ENCODE data around the gene MBOAT2.

MBOAT2 gene

GRCh38 chr2:9018109-9018508 is 14.6 kb upstream of the MBOAT2 start:
- DNase-seq (ENCODE audit: low read depth in 2 of 2): no peak

GRCh38 chr2:9017411-9017810 is 13.9 kb upstream of the MBOAT2 start:
- no peak for DNase-seq (ENCODE audit: low read depth in 2 of 2)

DNA sequence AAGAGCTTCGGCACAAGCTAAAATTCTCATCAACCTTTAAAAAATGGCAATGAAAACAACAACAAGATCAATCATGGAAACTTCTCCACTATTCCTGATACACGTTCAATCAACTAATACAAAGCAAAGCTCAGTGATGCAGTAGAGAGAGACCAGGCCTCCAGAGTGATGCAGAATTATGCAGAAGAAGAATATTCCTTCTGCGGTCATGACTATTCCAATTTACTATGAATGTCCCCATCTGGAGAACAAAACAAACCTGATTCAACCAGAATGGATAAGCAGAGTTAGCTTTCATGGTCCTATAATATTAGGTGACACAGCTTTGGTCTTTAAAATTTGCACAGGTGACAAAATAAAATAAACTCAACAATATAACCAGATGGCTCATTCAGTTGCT is 12.5 kb upstream of the MBOAT2 start:
- no peak for DNase-seq (ENCODE audit: low read depth in 2 of 2)

DNA sequence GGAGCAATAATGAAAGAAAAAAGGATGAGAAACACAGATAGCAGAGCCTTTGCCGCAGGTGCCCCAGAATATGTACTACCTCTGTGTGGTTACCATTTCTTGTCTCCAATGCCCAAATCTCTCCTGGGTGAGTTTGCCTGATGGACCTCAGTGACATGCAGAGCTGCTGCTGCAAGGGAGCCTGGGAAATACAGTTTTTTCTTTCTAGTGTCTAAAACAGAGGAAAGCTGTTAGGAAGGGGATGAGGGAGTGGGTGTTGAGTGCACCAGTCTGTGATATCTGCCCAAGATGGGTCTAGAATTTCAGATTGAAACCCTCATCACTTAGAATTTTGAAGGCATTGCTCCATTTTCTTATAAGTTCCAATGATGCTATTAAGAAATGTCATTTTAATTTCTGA is 9.9 kb upstream of the MBOAT2 start:
- DNase-seq (ENCODE audit: low read depth in 2 of 2): no peak

DNA sequence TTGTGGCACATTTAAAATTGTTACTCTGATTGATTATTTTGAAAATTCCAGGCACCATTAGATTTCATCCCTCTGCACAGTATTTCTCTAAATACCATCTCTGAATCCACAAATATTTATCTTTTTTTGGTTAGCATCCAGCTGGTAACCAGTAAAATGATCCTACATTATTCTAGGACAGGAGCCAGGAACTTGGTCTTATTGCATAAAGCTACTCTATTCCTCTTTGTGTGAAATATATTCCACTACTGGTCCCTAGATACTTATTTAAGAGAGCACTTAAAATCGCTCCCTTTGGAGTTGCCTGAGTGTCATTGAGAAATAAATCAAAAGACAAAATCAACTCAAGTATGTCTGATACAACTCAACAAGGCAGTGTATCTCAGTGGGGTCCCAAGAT is 7.4 kb upstream of the MBOAT2 start:
- DNase-seq (ENCODE audit: low read depth in 2 of 2): peak; percentile 83 to 86

DNA sequence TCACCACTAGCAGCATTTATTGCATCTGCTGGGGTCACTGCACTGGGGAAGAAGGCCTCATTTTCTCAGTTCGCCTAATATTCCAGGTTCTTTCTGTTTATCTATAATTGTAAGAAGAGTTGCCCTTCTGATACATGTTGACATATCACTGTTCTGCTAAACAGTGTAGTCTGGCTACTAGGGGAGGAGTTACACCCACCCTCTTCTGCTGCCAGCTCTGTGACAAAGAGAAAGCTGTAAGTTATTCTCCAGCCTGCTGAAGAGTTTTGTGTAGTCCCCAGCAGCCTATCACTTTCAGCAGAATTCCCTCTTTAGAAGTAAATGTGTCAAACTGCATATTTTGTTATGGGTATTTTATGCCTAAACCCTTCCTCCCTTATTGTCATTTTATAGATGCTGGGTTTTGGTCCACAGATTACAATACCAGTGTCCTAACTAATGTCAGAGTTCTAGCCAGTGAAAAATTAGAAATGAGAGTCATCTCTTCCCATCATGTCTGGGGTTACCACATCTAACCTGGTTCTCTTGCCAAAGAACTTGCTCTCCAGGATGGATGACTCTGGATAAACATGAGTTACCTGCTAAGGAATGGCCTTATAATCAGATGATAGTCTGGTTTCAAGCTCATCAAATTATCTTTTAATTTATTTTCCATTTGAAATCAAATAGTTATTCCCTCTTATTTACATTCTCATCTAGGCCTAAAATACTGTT is 5.6 kb upstream of the MBOAT2 start:
- no peak for DNase-seq (ENCODE audit: low read depth in 2 of 2)

- no peak for DNase-seq (ENCODE audit: low read depth in 2 of 2)
Measured at GRCh38 chr2:9006368-9006767, 2.9 kb upstream of the MBOAT2 start.

DNA sequence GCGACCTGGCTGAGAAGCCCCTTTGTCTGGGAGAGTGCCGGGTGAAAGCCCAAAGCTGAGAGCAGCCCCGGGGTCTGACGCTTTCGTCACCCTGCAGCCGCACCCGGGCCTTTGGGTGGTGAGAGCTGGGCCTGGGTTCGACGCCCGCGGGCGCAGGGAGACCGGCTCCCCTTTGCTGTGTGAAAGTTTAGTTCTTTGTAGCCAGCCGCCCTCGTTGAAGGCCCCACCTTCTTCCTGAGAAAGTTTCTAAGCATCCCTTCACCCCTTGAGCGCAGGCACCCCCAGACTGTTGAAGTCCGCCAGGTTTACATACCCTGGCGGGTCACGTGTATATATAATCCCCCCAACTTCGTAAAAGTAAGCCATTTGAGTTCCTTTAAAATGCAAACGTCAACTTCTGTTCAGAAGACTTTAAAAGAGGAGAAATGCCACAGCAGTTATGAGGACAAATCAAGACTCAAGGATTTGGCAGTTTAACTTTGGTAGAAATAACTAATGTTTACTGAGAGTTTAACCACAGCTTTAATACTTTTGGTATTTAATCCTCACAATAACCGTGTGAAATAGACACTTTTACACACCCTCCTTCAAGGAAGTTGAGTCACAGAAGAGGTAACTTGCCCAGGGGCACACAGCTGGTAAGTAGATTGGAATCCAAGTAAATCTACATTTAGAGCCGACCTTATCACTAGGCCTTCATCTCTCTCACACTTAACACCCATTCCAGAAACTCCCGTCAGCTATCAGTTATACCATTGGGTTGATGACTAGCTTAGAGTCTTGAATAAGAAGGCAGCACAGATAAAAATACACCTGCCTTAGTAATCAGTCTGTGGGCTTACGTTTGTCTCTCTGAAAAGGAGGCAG is 1.1 kb upstream of the MBOAT2 start:
- no peak for DNase-seq (ENCODE audit: low read depth in 2 of 2)

DNA sequence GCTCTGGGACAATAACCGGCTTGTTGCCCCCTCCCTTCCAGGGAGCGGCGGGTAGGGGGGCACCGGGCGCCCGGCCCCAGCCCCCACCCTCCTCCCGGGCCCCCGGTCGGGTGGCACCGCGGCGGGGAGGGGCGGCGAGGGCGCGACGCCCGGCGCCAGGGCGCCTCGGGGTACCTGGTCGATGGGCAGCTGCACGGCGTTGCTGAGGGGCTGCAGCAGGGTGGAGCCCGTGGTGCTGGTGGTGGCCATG is 193 bp downstream of the MBOAT2 start:
- DNase-seq (ENCODE audit: low read depth in 2 of 2): no peak

DNA sequence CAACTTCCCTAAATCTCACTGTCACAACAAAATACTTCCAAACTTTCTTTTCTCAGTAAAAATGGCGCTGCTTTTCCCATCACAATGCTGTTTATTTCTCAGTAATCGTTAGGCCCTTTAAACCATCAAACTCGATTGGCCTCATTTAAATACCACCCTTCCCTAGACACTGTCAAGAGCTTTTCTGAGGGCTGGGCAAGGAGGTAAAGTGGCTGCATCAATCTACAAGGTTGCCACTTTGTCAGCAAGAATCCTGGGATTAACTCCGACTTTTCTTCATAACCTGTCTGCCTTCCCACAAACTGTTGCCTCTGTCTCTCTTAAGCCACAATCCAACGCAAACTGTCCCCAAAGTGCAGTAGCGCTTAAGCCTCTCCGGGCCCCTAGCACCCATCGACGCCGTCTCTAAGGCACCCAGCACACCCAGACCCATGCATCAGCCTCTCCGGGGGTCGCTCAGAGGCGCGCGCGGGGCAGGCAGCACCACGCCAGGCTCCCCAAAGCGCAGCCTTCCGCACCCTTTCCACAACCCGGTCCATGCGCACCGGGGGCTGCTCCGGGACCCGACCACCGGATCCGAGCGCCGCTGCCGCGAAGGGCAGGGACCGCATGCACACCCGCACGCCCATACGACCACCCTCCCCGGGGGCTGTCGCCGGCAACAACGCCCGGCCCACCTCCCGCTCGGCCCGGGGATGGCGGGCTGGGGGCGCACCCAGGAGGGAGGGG is 683 bp downstream of the MBOAT2 start:
- no peak for DNase-seq (ENCODE audit: low read depth in 2 of 2)

DNA sequence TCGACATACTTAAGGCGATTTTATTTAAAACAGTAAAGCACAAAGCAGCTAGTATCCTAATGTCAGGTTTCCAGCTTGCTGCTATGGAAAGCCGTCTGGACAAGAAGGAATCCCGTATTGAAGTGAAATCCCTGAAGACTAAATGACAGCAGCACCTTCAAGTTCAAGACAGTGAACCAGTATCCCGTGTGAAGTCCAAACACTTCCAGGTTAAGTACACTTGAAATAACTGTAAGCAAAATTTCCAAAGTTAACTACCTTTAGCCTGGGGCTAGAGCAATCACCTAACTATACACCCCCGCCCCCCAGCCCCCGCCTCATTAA is 1.2 kb downstream of the MBOAT2 start:
- DNase-seq (ENCODE audit: low read depth in 2 of 2): no peak

DNA sequence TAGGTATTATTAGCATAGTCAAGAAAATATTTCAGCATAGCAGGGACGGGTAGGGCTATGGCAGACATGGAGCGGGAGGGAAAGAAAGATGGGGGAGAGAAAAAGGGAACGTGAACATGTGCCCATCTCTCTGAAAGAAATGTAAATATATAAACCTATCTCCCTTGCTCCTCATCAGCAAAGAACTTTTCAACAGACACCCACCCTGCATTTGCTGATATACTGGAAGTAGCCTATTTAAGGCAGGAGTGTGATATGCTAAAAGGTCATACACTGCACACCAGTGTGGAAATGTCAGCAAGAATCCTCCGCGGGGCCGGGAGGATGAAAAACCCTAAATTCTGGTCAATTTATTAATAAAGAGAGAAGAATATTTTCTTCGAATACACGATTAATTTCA is 1.7 kb downstream of the MBOAT2 start:
- DNase-seq (ENCODE audit: low read depth in 2 of 2): no peak

DNA sequence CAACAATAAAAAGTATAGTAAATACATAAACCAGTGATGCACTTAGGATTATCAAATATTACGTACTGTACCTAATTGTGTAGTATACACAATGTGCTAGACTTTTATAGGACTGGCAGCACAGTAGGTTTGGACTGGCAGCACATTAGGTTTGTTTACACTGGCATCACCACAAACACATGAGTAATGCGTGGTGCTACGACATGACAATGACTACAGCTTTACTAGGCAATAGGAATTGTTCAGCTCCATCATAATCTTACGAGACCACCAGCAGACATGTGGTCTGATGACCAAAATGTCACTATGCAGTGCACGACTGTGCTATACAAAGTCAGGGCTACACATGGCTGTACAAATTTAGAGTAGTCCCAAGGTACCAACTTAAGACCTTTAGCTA is 2.3 kb downstream of the MBOAT2 start:
- no peak for DNase-seq (ENCODE audit: low read depth in 2 of 2)

DNA sequence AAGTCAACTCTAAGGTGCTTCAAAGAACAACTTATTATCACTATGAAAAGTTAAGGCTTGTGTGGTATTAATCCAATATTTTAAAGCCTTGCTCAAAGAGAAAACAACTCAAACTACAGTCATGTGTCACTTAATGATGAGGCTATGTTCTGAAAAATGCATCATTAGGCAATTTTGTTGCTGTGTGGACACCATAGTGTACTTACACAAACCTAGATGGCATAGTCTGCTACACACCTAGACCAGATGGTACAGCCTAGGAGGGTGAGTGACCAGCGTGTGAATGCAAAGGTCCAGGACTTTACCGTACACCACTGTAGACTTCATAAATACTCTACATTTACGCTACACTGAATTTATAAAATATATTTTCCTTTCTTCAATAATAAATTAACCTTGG is 3.0 kb downstream of the MBOAT2 start:
- no peak for DNase-seq (ENCODE audit: low read depth in 2 of 2)

DNA sequence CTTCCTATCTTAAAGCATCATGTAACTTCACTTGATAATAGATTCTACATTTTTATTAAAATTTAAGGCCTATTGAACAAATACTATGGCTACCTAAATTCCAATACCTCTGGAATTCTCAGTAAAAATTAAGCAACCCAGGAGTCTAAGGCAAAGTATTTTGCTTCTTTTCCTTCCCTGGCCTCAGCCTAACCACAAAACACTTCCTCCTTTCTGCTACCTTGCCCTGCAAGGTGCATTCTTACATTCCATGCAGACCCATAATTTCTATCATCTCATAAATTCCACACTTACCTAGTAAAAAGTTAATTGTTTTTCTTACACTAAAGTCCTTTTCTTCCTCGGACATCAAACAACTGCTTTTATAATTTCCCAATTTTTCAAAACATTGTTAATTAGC is 3.7 kb downstream of the MBOAT2 start:
- no peak for DNase-seq (ENCODE audit: low read depth in 2 of 2)

GRCh38 chr2:8999102-8999446 is 4.4 kb downstream of the MBOAT2 start:
- DNase-seq (ENCODE audit: low read depth in 2 of 2): no peak

GRCh38 chr2:8998418-8999101 is 4.9 kb downstream of the MBOAT2 start:
- no peak for DNase-seq (ENCODE audit: low read depth in 2 of 2)

DNA sequence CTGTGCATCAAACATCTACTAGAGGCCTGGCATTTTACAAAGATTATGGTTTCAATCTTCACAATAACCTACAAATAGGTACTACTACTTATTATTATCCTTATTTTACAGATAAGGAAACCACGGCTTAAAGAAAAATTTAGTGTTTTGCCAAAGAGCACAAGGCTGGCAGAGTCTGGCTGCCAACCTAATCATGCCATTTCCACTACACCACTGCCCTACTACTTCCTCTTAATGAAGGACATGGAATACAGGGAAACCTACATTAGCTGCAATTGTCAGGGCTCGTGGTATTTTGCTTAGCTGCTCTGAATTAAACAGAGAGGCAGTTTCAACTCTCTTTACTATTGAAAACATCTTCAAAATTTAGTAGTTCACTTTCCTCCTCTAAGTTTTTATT is 5.9 kb downstream of the MBOAT2 start:
- no peak for DNase-seq (ENCODE audit: low read depth in 2 of 2)

GRCh38 chr2:8997108-8997507 is 6.4 kb downstream of the MBOAT2 start:
- DNase-seq (ENCODE audit: low read depth in 2 of 2): no peak

DNA sequence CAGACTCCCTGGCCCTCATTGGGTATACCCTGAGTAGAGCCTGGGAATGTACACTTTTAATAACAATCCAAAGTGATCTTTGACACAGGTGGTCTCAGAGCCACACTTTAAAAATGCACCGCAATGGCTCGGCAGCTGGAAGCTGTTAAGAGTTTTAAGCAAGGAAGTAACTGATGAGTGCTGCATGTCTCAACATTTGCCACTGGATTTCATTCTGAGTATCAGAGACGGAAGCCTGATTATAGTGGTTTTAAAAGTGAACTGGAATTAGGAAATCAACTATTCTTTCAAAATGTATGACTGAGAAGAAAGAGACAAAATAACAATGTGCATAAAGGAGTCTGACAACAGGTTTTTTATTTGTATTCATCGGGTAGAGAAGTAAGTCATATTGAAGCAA is 7.5 kb downstream of the MBOAT2 start:
- DNase-seq (ENCODE audit: low read depth in 2 of 2): no peak

- DNase-seq (ENCODE audit: low read depth in 2 of 2): no peak
Measured at GRCh38 chr2:8994386-8994785, 9.1 kb downstream of the MBOAT2 start.

DNA sequence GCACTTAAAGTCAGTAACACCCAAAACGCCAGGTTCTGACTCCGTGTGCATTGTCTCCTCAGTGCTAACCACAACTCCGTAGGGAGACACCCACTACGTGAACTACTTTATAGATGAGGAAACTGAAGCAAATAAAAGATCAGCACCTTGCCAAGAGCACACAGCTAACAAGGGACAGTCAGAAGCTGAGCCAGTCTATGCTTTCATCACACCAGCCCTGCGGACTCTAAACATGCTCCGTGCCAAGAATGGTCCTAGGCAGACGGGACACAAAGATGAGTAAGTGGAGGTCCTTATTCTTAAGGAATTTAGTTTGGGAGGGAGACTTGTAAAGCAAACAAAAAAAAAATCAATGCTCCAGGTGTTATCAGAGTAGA is 9.6 kb downstream of the MBOAT2 start:
- no peak for DNase-seq (ENCODE audit: low read depth in 2 of 2)
